Activated CD4-positive, alpha-beta T cell treated with anti-CD3 and anti-CD28 coated beads, Interleukin-10, Interleukin-2, amounts not matched to agents 100 ng/mL and 50 ng/mL, durations not matched to agents 16 hours and 8 hours (primary cell): ENCODE data around the gene C1QL4.
"Not testable (repeated sequence)": the region's sequence is repeated elsewhere in the genome, so short reads cannot be mapped to it uniquely, and the experiment has no call there.

ENCODE experiments used
- DNase-seq: peaks from one replicate; pipeline ENCODE4 v3.0.0-alpha.2; 2020

Gene C1QL4

GRCh38 chr12:49332891-49333371 is 4.1 kb downstream of the C1QL4 start:
- no peak for DNase-seq

GRCh38 chr12:49332441-49332861 is 4.5 kb downstream of the C1QL4 start:
- no peak for DNase-seq

- no peak for DNase-seq
Measured at GRCh38 chr12:49331380-49332222, 5.4 kb downstream of the C1QL4 start.

- no peak for DNase-seq
Measured at GRCh38 chr12:49330631-49331379, 6.2 kb downstream of the C1QL4 start.

- no peak for DNase-seq
Measured at GRCh38 chr12:49330032-49330619, 6.9 kb downstream of the C1QL4 start.

- no peak for DNase-seq
Measured at GRCh38 chr12:49328816-49329215, 8.2 kb downstream of the C1QL4 start.

GRCh38 chr12:49327887-49328286 is 9.1 kb downstream of the C1QL4 start:
- DNase-seq, result no peak

GRCh38 chr12:49327368-49327767 is 9.6 kb downstream of the C1QL4 start:
- no peak for DNase-seq

GRCh38 chr12:49325606-49326005 is 11.4 kb downstream of the C1QL4 start:
- no peak for DNase-seq

- DNase-seq, result no peak
Measured at GRCh38 chr12:49323524-49324097, 13.4 kb downstream of the C1QL4 start.

- DNase-seq, result peak; percentile 99
Measured at GRCh38 chr12:49322708-49323523, 14.1 kb downstream of the C1QL4 start, which contains the start of gene TROAP. TSS of gene TROAP (plus strand) at chr12:49323255. CDS start at chr12:49323609, 354 bp downstream.

- DNase-seq, result no peak
Measured at GRCh38 chr12:49322367-49322707, 14.7 kb downstream of the C1QL4 start.

- DNase-seq, result not testable (repeated sequence)
Measured at GRCh38 chr12:49320411-49321103, 16.4 kb downstream of the C1QL4 start.

GRCh38 chr12:49317118-49317517 is 19.9 kb downstream of the C1QL4 start:
- DNase-seq, result not testable (repeated sequence)

- DNase-seq, result no peak
Measured at GRCh38 chr12:49314811-49315210, 22.2 kb downstream of the C1QL4 start.

GRCh38 chr12:49310451-49311000 is 26.5 kb downstream of the C1QL4 start:
- DNase-seq, result not testable (repeated sequence)

- no peak for DNase-seq
Measured at GRCh38 chr12:49309386-49309785, 27.6 kb downstream of the C1QL4 start.

GRCh38 chr12:49305762-49306510 is 31.1 kb downstream of the C1QL4 start:
- no peak for DNase-seq

- no peak for DNase-seq
Measured at GRCh38 chr12:49304161-49304560, 32.8 kb downstream of the C1QL4 start.

GRCh38 chr12:49301760-49302159 is 35.2 kb downstream of the C1QL4 start:
- DNase-seq, result peak; percentile 83

- no peak for DNase-seq
Measured at GRCh38 chr12:49298160-49298559, 38.8 kb downstream of the C1QL4 start.
